Measurements from ENCODE around the gene MYRIP. TPM values are rescaled to one million over a fixed set of nuclear protein-coding genes. Genes with fewer than 3 reads are reported as not detected.

The MYRIP gene
- total RNA-seq, 2 donors from 2014 or later: 4.8 to 9.3 TPM

DNA sequence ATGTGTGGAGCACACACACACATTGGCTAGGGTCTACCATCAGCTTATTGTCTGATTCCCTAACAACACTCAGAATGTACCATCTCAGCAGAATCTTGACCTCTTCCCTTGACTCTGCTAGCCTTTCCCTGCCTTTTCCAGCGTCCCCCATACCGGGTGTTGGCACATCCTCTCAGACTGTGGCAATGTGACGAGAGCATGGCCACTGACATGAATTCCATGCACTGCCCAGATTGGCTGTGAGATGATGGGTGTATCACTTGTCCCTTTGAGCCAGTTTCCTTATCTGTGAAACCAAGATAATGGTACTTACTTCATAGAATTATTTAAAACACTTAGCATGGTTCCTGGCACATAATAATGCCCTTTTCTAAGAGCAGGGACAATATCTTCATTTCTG lies 439.8 kb downstream of the MYRIP start:
- intact Hi-C loops (cut with DNase I): no loop called here

DNA sequence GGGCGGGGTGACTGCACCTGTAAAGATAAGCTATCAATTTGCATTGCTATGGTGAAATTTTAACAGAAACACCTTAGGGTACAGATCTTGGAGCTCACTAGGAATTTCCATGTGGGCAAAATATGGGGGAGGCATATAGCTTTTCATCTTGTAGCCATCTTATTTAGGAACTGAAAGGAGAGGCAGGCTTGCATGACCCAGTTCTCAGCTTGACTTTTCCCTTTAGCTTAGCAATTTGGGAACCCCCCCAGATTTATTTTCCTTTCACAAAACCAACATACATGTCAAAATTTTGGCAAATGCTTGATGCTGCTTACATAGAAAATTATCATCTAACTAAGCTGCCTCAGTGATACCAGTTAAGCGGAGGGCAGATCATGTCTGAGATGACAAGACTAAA lies 445.1 kb downstream of the MYRIP start:
- no peaks in the 10 kb centered on the region for H3K36me3 ChIP-seq
- H3K4me1 ChIP-seq (replicated peaks): no peaks in the 10 kb centered on the region
- H3K4me3 ChIP-seq: no peak overlapping the region
- H3K27ac ChIP-seq: no peak overlapping the region
- TF ChIP-seq CTCF (IDR thresholded peaks at IDR 0.05) (no peak), POLR2A (IDR thresholded peaks at IDR 0.05) (no peak), POLR2AphosphoS5 (IDR thresholded peaks at IDR 0.05) (no peak)
- no peaks in the 10 kb centered on the region for H3K9me3 ChIP-seq
- WGBS: 81% methylated on average over 2 of the region's 2 CpGs
- no peaks in the 10 kb centered on the region for H3K27me3 ChIP-seq (replicated peaks; ENCODE audit: insufficient read depth)
- DNase-seq (ENCODE audit: low spot score): no peak
- intact Hi-C loops (cut with DNase I): no loop called here

More for the DNA sequence above, 439.8 kb downstream of the MYRIP start:
- H3K27me3 ChIP-seq (replicated peaks; ENCODE audit: insufficient read depth): no peaks in the 10 kb centered on the region
- no peaks in the 10 kb centered on the region for H3K4me1 ChIP-seq (replicated peaks)
- DNase-seq (ENCODE audit: low spot score): no peak
- no peaks in the 10 kb centered on the region for H3K9me3 ChIP-seq
- H3K36me3 ChIP-seq: no peaks in the 10 kb centered on the region
- H3K4me3 ChIP-seq: no peak overlapping the region
- no peak for TF ChIP-seq CTCF (IDR thresholded peaks at IDR 0.05)
- TF ChIP-seq POLR2A (IDR thresholded peaks at IDR 0.05): no peak
- no peak for TF ChIP-seq POLR2AphosphoS5 (IDR thresholded peaks at IDR 0.05)
- 91% methylated on average over 3 of the region's 3 CpGs for WGBS
- H3K27ac ChIP-seq: no peak overlapping the region

GRCh38 chr3:40254891-40255290 lies 445.5 kb downstream of the MYRIP start:
- Histone ChIP-seq H3K4me1 (replicated peaks) (no peaks in the 10 kb centered on the region), H3K27me3 (replicated peaks; ENCODE audit: insufficient read depth) (no peaks in the 10 kb centered on the region), H3K27ac (no peak overlapping the region), H3K36me3 (no peaks in the 10 kb centered on the region), H3K4me3 (no peak overlapping the region), H3K9me3 (no peaks in the 10 kb centered on the region)
- 84% methylated on average over 2 of the region's 2 CpGs for WGBS
- TF ChIP-seq CTCF (IDR thresholded peaks at IDR 0.05): no peak
- TF ChIP-seq POLR2A (IDR thresholded peaks at IDR 0.05): no peak
- TF ChIP-seq POLR2AphosphoS5 (IDR thresholded peaks at IDR 0.05): no peak
- intact Hi-C loops (cut with DNase I): no loop called here
- DNase-seq (ENCODE audit: low spot score): no peak

GRCh38 chr3:40255532-40255931 lies 446.1 kb downstream of the MYRIP start:
- intact Hi-C loops (cut with DNase I): no loop called here
- no peak for DNase-seq (ENCODE audit: low spot score)
- TF ChIP-seq CTCF (IDR thresholded peaks at IDR 0.05) (no peak), POLR2AphosphoS5 (IDR thresholded peaks at IDR 0.05) (no peak), POLR2A (IDR thresholded peaks at IDR 0.05) (no peak)
- Histone ChIP-seq H3K4me3 (no peak overlapping the region), H3K9me3 (no peaks in the 10 kb centered on the region), H3K4me1 (replicated peaks) (no peaks in the 10 kb centered on the region), H3K27me3 (replicated peaks; ENCODE audit: insufficient read depth) (no peaks in the 10 kb centered on the region), H3K36me3 (no peaks in the 10 kb centered on the region), H3K27ac (no peak overlapping the region)
- 17% methylated on average over 1 of the region's 1 CpG for WGBS

GRCh38 chr3:40258064-40258463 lies 448.7 kb downstream of the MYRIP start:
- H3K4me1 ChIP-seq (replicated peaks): no peaks in the 10 kb centered on the region
- H3K9me3 ChIP-seq: no peaks in the 10 kb centered on the region
- WGBS: 91% methylated on average over 7 of the region's 7 CpGs
- TF ChIP-seq POLR2AphosphoS5 (IDR thresholded peaks at IDR 0.05): no peak
- TF ChIP-seq POLR2A (IDR thresholded peaks at IDR 0.05): no peak
- no peak for TF ChIP-seq CTCF (IDR thresholded peaks at IDR 0.05)
- H3K4me3 ChIP-seq: no peak overlapping the region
- no peak for DNase-seq (ENCODE audit: low spot score)
- intact Hi-C loops (cut with DNase I): no loop called here
- H3K27ac ChIP-seq: no peak overlapping the region
- no peaks in the 10 kb centered on the region for H3K36me3 ChIP-seq
- no peaks in the 10 kb centered on the region for H3K27me3 ChIP-seq (replicated peaks; ENCODE audit: insufficient read depth)
